GM19397 (cell line): ENCODE data around the gene DDR2.
"Not testable (repeated sequence)": the region's sequence is repeated elsewhere in the genome, so short reads cannot be mapped to it uniquely, and the experiment has no call there.

Source experiments
- ATAC-seq: cut with Tn5 transposase; IDR thresholded peaks from one replicate; pipeline ENCODE4 v1.9.1; 2021; ENCODE audit warnings: mild to moderate bottlenecking, moderate library complexity; ENCODE audit not compliant: unreplicated experiment

The DDR2 gene

GRCh38 chr1:162717548-162718184, 85.4 kb downstream of the DDR2 start:
- no peak for ATAC-seq

GRCh38 chr1:162719678-162720077, 87.4 kb downstream of the DDR2 start:
- ATAC-seq: no peak

- no peak for ATAC-seq
Measured at GRCh38 chr1:162720996-162721395, 88.7 kb downstream of the DDR2 start.

- ATAC-seq: no peak
Measured at GRCh38 chr1:162721471-162721870, 89.2 kb downstream of the DDR2 start.

GRCh38 chr1:162722036-162722435, 89.8 kb downstream of the DDR2 start:
- no peak for ATAC-seq

- no peak for ATAC-seq
Measured at GRCh38 chr1:162724583-162725120, 92.4 kb downstream of the DDR2 start.

GRCh38 chr1:162725301-162725837, 93.1 kb downstream of the DDR2 start:
- no peak for ATAC-seq

- no peak for ATAC-seq
Measured at GRCh38 chr1:162726555-162726954, 94.3 kb downstream of the DDR2 start.

- not testable (repeated sequence) for ATAC-seq
Measured at GRCh38 chr1:162727493-162727892, 95.2 kb downstream of the DDR2 start.

GRCh38 chr1:162728573-162728972, 96.3 kb downstream of the DDR2 start:
- ATAC-seq: no peak

- not testable (repeated sequence) for ATAC-seq
Measured at GRCh38 chr1:162729195-162729774, 97.0 kb downstream of the DDR2 start.

- ATAC-seq: no peak
Measured at GRCh38 chr1:162732094-162732493, 99.8 kb downstream of the DDR2 start.

- no peak for ATAC-seq
Measured at GRCh38 chr1:162732566-162733335, 100.5 kb downstream of the DDR2 start.

- no peak for ATAC-seq
Measured at GRCh38 chr1:162733336-162733590, 101.0 kb downstream of the DDR2 start.

- no peak for ATAC-seq
Measured at GRCh38 chr1:162734047-162734446, 101.8 kb downstream of the DDR2 start.

- ATAC-seq: no peak
Measured at GRCh38 chr1:162736184-162736583, 103.9 kb downstream of the DDR2 start.

- ATAC-seq: no peak
Measured at GRCh38 chr1:162736633-162737067, 104.4 kb downstream of the DDR2 start.

GRCh38 chr1:162740755-162741154, 108.5 kb downstream of the DDR2 start:
- ATAC-seq: no peak

- no peak for ATAC-seq
Measured at GRCh38 chr1:162741574-162741973, 109.3 kb downstream of the DDR2 start.

GRCh38 chr1:162746264-162746942, 114.1 kb downstream of the DDR2 start:
- not testable (repeated sequence) for ATAC-seq

- no peak for ATAC-seq
Measured at GRCh38 chr1:162753001-162753658, 120.9 kb downstream of the DDR2 start.
